Right lobe of liver (tissue), 4 donors: ENCODE measurements around the gene SPATA16.

Experiments
- POLR2A ChIP-seq: fragments of 450-650 bp; IDR thresholded peaks from one replicate; pipeline ENCODE4 v1.6.1; 2017; ENCODE audit warnings: antibody characterized with exemption, mild to moderate bottlenecking
- TF ChIP-seq, protein P1 (sequence below), 4 donors: fragments of 200-600 bp in 3 of 4; fragments of 450-650 bp in 1 of 4; IDR thresholded peaks; one replicate each; pipeline versions ENCODE4 v1.5.1 to v1.8.0; 2016 to 2022; ENCODE audit warnings: antibody characterized with exemption in 4 of 4, mild to moderate bottlenecking in 2 of 4
- donor health status: DM: no; HTN: no; CAD: no.
- donor health status: DM: no; HTN: no; CAD: no.
- donor health status: DM: no; HTN: yes; CAD: no.

DNA sequence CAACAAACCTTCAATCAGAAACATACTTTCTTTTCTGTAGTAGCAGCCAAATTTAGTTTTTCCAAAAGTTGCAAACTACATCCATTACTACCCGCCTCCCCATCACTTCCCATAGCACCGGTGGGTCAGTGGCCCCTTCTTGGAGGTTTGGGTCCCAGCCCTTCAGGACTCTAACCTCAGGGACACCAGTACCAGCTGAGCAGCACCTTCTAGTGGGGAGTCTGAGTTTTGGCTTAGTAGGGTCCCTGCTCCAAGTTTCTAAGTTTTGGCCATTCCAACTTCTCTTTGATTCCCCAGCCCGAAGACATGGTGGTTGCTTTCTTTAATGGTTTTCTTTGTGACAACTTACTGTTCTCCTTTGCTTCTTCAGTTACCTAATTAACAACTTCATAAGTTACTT is 229.9 kb downstream of the SPATA16 start:
- TF ChIP-seq, protein P1, sequence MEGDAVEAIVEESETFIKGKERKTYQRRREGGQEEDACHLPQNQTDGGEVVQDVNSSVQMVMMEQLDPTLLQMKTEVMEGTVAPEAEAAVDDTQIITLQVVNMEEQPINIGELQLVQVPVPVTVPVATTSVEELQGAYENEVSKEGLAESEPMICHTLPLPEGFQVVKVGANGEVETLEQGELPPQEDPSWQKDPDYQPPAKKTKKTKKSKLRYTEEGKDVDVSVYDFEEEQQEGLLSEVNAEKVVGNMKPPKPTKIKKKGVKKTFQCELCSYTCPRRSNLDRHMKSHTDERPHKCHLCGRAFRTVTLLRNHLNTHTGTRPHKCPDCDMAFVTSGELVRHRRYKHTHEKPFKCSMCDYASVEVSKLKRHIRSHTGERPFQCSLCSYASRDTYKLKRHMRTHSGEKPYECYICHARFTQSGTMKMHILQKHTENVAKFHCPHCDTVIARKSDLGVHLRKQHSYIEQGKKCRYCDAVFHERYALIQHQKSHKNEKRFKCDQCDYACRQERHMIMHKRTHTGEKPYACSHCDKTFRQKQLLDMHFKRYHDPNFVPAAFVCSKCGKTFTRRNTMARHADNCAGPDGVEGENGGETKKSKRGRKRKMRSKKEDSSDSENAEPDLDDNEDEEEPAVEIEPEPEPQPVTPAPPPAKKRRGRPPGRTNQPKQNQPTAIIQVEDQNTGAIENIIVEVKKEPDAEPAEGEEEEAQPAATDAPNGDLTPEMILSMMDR (IDR thresholded peaks at IDR 0.05) = no peak
- TF ChIP-seq POLR2A = no peak
